SHP77 (cell line): ENCODE measurements around the gene DLAT.
"Not testable (repeated sequence)": the region's sequence is repeated elsewhere in the genome, so short reads cannot be mapped to it uniquely, and the experiment has no call there.

Source experiments
- DNase-seq, 2 experiments: peaks; one replicate each; lab custom pipeline; 2025; lab: John Stamatoyannopoulos, UW

DLAT gene

GRCh38 chr11:112005422-112006094 lies 19.6 kb upstream of the DLAT start:
- no peak for DNase-seq

DNA sequence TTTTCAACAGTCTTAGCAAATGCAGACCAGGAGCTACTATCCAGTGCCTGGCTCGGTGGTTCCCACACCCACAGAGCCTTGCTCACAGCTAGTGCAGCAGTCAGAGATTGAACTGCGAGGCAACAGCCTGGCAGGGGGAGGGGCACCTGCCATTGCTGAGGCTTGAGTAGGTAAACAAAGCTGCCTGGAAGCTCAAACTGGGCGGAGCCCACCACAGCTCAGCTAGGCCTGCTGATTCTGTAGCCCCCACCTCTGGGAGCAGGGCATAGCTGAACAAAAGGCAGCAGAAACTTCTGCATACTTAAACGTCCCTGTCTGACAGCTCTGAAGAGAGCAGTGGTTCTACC lies 19.1 kb upstream of the DLAT start:
- peak in 1 of 2 experiments; percentile 4 for DNase-seq

- not testable (repeated sequence) for DNase-seq
These were observed 13.8 kb upstream of the DLAT start for GRCh38 chr11:112011451-112011850.

- no peak for DNase-seq
These were observed 12.3 kb upstream of the DLAT start for GRCh38 chr11:112012874-112013273.

- no peak for DNase-seq
These were observed 11.6 kb upstream of the DLAT start for GRCh38 chr11:112013497-112014164.

DNA sequence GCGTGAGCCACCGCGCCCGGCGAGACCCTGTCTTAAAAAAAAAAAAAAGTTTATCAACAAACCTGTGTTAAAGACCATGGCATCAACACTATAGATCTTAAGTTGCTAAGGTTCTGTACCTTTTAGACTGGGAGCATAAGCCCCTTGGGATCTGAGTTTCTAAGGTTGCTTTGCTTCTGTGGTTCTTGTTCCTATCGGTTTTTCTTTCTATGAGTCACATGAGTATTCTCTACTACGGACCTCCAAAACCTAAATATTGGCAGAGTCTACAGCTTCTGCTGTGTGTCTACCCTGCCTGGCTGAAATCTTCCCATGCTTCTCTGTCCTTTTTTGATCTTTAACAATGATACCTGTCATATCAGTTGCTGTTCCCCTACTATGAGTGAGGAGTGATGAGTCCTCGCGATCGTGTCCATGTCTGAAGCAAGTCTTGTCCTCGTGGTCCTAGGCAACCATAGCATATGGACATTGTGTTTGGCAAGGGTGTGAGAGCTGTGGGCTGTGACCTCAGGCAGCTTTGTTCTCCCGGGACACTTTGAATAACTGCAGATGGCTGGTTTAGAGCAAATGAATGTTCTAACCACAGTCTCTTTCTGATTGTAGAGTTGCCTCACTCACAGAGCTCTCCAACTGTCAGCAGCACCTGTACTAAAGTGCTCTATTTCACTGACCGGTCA lies 9.0 kb upstream of the DLAT start:
- no peak for DNase-seq

GRCh38 chr11:112016765-112017376 lies 8.3 kb upstream of the DLAT start:
- no peak for DNase-seq

GRCh38 chr11:112017538-112017937 lies 7.7 kb upstream of the DLAT start:
- DNase-seq = no peak

DNA sequence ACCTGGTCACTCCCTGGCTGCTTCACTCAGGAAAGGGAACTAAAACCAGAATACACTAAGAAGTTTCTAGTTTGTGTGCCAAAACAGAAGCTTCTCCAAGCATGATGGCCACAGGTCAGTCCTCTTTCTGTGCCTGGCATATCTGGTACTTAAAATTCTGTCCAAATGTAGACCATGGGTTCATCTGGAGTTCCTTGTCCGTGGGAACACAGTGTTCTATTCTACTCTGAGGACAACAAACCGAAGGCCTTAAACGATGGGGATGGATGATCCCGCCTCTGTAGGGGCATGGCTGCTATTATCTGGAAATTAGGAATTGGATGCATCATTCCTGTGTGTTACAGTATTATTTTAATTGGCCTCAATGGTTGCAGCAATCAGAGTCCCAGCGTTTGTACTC lies 6.1 kb upstream of the DLAT start:
- no peak for DNase-seq

- peak in 1 of 2 experiments; percentile 0 for DNase-seq
These were observed 2.1 kb upstream of the DLAT start for GRCh38 chr11:112023104-112023503.

DNA sequence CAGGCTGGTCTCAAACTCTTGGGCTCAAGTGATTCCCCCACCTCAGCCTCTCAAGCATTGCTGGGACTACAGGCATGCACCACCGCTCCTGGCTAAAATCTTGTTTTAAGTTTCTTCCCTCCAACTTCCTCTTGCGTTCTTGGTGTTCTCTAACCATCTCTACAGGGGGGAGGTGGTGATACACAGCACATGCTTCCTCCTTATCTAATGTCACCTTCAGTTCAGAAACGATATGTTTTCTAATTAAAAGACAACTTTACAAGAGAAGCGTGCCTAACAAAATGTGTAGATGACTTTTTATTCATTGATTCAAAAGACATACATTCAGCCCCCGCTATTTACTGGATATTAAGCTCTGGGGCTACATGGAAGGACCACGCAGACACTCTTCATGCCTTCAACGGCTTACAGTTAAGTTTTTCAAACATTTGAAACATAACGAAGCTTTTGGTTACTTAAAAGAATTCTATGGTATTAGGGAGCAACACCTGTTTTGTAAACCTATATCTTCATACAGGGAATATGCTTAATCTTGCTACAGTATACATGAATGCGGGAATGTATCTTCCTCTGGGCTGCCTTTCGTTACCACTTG lies 933 bp upstream of the DLAT start:
- DNase-seq = no peak

DNA sequence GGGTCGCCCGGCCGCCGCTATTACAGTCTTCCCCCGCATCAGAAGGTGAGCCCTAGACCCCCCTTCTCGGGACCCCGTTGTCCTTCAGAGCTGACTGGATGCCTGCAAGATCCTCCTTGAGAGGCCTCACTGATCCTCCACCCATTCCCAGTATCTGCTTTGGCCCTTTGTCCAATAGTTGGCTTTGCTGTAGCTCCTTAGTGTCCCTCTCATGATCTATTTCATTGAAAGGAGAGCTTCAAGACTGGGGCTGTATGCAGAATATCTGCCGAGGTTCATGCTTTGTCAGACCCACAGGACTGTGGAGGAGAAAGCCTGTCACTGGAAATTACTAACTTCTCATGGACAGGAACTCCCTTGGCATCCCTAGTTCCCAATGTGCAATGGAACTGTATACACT lies 499 bp downstream of the DLAT start:
- DNase-seq = no peak

DNA sequence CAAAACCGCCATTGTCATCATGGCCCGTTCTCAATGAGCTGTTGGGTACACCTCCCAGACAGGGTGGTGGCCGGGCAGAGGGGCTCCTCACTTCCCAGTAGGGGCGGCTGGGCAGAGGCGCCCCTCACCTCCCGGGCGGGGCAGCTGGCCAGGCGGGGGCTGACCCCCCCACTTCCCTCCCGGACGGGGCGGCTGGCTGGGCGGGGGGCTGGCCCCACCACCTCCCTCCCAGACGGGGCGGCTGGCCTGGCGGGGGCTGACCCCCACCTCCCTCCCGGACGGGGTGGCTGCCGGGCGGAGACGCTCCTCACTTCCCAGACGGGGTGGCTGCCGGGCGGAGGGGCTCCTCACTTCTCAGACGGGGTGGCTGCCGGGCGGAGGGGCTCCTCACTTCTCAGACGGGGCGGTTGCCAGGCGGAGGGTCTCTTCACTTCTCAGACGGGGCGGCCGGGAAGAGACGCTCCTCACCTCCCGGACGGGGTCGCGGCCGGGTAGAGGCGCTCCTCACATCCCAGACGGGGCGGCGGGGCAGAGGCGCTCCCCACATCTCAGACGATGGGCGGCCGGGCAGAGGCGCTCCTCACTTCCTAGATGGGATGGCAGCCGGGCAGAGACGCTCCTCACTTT lies 1.7 kb downstream of the DLAT start:
- not testable (repeated sequence) for DNase-seq

DNA sequence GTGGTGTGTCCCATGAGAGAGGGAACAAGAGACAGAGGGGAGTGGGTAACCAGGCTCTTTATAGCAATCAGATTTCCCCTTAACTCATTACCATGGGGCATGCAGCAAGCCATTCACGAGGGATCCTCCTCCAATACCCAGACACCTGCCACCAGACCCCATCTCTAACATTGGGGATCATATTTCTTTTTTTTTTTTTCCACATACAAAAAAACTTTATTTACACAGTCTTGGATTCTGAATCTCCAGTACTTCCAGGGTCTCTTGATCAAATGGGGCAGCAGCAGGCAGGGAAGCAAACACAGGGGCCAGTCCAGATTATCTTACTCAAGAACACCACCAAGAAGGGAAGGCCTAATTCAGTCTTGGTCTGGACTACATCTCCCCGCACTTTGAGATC lies 4.3 kb downstream of the DLAT start:
- no peak for DNase-seq

GRCh38 chr11:112033902-112034301 lies 8.7 kb downstream of the DLAT start:
- DNase-seq = no peak

DNA sequence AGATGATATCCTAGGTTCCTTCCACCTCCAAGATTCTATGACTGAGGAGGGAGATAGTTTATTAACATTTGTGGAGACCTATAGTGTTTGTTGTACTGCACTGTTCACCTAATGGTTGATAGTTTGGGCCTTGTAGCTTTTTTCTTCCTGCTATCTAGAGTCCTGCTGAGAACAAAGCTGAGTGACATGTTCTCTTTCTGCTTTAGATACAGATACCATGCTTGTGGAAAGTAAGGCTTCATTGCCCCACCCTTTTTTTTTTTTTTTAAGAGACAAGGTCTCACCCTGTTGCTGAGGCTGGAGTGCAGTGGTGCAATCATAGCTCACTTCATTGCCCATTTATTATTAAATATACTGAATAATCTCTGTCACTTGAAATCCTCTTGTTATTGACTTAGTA lies 12.3 kb downstream of the DLAT start:
- DNase-seq = no peak

GRCh38 chr11:112042161-112042960 lies 17.2 kb downstream of the DLAT start:
- DNase-seq = no peak

GRCh38 chr11:112042961-112043304 lies 17.7 kb downstream of the DLAT start:
- DNase-seq = no peak

DNA sequence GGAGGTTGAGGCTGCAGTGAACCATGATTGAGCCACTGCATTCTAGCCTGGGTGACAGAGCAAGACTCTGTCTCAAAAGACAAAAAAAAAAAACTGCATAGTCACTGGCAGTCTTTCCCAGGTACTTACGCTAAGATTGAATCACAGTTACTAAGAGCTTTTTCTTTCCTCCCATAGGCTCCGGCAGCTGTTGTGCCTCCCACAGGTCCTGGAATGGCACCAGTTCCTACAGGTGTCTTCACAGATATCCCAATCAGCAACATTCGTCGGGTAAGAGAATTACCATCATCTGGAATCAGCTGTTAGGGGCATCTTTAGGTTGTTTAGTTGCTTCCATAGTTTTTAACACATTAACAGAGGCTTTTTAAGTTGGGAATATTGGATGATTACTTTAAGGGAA lies 19.8 kb downstream of the DLAT start:
- no peak for DNase-seq

- not testable (repeated sequence) for DNase-seq
These were observed 21.4 kb downstream of the DLAT start for GRCh38 chr11:112046647-112047046.

DNA sequence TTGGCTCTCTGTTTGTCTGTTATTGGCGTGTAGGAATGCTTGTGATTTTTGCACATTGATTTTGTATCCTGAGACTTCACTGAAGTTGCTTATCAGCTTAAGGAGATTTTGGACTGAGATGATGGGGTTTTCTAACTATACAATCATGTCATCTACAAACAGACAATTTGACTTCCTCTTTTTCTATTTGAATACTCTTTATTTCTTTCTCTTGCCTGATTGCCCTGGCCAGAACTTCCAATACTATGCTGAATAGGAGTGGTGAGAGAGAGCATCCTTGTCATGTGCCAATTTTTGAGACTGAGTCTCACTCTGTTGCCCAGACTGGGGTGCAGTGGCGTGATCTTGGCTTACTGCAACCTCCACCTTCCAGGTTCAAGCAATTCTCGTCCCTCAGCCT lies 23.0 kb downstream of the DLAT start:
- DNase-seq = not testable (repeated sequence)
